Measurements from ENCODE around the gene HCN3.

DNA sequence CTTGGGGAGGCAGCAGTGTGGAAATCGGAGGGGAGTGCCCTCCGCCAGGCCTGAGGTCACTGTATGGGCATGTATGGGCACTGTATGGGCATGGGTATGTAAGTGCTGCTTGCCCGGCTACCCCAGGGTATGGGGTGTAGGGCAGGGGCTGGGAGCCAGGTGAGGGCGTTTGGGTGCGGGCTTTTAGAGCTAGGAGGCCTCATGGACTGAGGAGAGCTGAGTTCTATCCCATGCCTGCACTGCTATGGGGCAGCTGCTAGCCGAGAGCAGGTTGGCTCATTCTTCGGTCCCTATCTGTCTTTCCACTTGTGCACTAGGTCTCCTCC is 18.6 kb downstream of the HCN3 start:
- TF ChIP-seq, protein P1, sequence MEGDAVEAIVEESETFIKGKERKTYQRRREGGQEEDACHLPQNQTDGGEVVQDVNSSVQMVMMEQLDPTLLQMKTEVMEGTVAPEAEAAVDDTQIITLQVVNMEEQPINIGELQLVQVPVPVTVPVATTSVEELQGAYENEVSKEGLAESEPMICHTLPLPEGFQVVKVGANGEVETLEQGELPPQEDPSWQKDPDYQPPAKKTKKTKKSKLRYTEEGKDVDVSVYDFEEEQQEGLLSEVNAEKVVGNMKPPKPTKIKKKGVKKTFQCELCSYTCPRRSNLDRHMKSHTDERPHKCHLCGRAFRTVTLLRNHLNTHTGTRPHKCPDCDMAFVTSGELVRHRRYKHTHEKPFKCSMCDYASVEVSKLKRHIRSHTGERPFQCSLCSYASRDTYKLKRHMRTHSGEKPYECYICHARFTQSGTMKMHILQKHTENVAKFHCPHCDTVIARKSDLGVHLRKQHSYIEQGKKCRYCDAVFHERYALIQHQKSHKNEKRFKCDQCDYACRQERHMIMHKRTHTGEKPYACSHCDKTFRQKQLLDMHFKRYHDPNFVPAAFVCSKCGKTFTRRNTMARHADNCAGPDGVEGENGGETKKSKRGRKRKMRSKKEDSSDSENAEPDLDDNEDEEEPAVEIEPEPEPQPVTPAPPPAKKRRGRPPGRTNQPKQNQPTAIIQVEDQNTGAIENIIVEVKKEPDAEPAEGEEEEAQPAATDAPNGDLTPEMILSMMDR (IDR thresholded peaks at IDR 0.05): no peak
- no peak for TF ChIP-seq POLR2A (IDR thresholded peaks at IDR 0.05)
